ENCODE measurements around the gene PRL.

Gene PRL

GRCh38 chr6:22296936-22297335 is at the start of gene PRL:
TSS of gene PRL (minus strand) at chr6:22297036. CDS start at chr6:22296982, 54 bp downstream.
- no peak within 1 kb of the TSS for H3K4me3 ChIP-seq (ENCODE audit: low read depth, low read length)
- DNase-seq (ENCODE audit: low read depth) = no peak

DNA sequence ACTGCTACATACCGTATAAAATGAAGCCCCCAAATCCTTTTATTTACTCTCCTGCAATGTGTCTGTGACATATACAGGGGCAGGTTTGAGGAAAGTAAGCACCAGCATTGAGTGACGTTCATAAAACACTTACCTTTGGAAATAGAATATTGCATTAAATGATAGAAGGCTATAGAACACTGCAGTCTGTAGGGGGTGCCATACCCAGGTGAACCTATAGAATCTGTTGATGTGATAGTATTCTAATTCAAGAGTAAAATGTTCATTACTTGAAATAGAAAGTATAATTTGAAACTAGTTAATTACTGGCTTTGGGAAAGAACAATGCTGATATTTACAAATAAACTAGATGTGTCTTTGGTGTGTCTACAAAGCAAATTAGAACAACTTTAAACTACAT is 47.0 kb upstream of the PRL start:
- DNase-seq (ENCODE audit: low read depth) = no peak
- H3K4me3 ChIP-seq (ENCODE audit: low read depth, low read length) = no peak overlapping the region

DNA sequence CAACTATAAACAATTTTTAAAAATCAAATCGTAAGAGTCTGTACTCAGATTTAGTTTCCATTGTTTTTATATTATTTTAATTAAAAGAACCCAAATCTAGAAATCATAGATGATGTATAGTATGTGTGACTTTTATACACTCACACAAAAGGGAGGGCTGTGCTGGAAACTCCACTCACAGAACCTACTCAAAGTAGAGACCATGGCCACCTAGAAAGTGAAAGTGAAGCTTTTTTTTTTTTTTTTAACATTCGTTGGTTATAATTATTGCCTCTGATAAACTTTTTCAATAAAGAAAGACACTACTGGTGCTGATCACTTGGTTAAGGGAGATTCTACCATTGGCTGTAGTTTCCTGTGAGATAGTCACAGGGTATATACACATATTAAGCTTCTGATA is 37.9 kb upstream of the PRL start:
- H3K4me3 ChIP-seq (ENCODE audit: low read depth, low read length) = no peak overlapping the region

DNA sequence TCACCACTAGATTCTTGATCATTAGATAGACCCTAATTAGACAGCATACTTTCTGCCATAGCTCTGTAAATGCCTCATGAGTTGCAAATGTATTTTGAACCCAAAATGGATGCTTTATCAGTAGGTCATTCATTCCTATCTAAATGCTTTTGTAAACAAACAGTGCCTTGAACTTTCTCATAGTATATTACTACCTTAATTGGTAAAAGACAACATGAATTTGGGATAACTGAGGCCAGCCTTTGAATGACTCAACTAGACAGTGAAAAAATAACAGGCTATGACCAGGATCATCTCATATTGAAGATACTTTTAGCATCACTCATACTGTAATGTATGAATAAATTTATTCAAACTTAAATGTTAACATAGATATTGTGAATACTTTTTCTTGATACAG is 37.0 kb upstream of the PRL start:
- DNase-seq (ENCODE audit: low read depth) = no peak
- no peak overlapping the region for H3K4me3 ChIP-seq (ENCODE audit: low read depth, low read length)

More for the DNA sequence above, 37.9 kb upstream of the PRL start:
- no peak for DNase-seq (ENCODE audit: low read depth)

GRCh38 chr6:22332711-22333110 is 35.9 kb upstream of the PRL start:
- no peak for DNase-seq (ENCODE audit: low read depth)
- H3K4me3 ChIP-seq (ENCODE audit: low read depth, low read length) = no peak overlapping the region

DNA sequence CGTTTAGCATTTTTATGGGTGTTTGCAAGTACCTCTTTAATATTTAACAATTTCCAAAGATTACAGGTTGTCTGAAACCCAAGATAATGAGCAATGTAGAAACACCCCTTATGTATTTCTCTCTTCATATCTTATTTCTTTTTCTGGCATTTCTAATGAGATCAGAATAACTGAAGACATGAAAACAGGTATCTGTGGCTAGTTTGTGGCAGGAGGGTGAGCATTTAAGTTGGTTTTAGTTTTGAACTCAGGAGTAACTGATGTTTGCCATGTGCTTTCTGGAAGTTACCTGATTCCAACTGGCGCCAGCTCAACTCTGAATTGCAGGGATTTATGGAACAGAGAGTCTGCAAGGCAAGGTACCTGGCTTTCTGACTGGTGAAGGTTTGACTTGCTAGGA is 35.4 kb upstream of the PRL start:
- no peak overlapping the region for H3K4me3 ChIP-seq (ENCODE audit: low read depth, low read length)
- DNase-seq (ENCODE audit: low read depth) = no peak

GRCh38 chr6:22330941-22331340 is 34.1 kb upstream of the PRL start:
- DNase-seq (ENCODE audit: low read depth) = no peak
- H3K4me3 ChIP-seq (ENCODE audit: low read depth, low read length) = no peak overlapping the region

GRCh38 chr6:22328474-22328873 is 31.6 kb upstream of the PRL start:
- DNase-seq (ENCODE audit: low read depth) = no peak
- H3K4me3 ChIP-seq (ENCODE audit: low read depth, low read length) = no peak overlapping the region

GRCh38 chr6:22327881-22328280 is 31.0 kb upstream of the PRL start:
- no peak for DNase-seq (ENCODE audit: low read depth)
- H3K4me3 ChIP-seq (ENCODE audit: low read depth, low read length) = no peak overlapping the region

DNA sequence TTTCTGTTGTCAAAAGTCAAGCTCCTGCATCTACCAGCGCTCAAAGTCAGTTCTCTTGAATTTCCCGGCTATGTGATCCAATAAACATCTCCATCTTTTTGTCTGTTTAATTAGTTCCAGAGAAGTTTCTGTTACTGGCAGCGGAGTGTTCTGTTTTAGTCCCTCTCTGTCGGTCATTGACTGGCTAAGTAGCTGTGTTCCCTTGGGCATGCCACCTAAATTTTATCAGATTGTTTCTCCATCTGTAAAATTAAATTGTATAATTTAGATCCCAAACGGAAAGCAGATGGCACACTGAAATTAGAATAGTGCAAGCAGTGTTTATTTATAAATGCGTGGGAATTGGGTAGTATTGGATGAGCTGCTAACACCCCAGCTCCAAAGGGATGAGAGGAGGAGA is 29.7 kb upstream of the PRL start:
- H3K4me3 ChIP-seq (ENCODE audit: low read depth, low read length) = no peak overlapping the region
- DNase-seq (ENCODE audit: low read depth) = no peak

GRCh38 chr6:22325481-22325880 is 28.6 kb upstream of the PRL start:
- H3K4me3 ChIP-seq (ENCODE audit: low read depth, low read length) = no peak overlapping the region
- DNase-seq (ENCODE audit: low read depth) = no peak

GRCh38 chr6:22323848-22324247 is 27.0 kb upstream of the PRL start:
- no peak for DNase-seq (ENCODE audit: low read depth)
- no peak overlapping the region for H3K4me3 ChIP-seq (ENCODE audit: low read depth, low read length)

- H3K4me3 ChIP-seq (ENCODE audit: low read depth, low read length) = no peak overlapping the region
- DNase-seq (ENCODE audit: low read depth) = no peak
Observed at GRCh38 chr6:22322103-22323030, 25.5 kb upstream of the PRL start.

DNA sequence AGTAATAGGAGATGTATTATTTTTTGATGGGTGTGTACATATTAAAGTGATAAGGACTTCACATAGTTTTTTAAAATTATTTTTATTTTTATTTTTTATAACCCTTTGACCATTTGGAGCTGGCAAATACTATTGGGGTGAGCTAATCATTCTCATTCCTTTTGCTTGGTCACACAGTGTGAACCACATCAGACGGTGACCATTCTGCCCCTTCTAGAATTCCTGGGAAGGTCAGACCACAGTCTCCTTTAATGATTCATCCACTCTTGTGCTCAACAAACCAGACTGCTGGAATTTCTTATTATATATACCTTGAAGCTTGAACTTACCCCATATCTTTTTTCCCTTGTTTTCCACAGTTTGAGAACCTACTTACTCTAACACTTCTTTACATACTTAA is 23.9 kb upstream of the PRL start:
- no peak overlapping the region for H3K4me3 ChIP-seq (ENCODE audit: low read depth, low read length)
- peak; percentile 65 for DNase-seq (ENCODE audit: low read depth)

- no peak for DNase-seq (ENCODE audit: low read depth)
- no peak overlapping the region for H3K4me3 ChIP-seq (ENCODE audit: low read depth, low read length)
Observed at GRCh38 chr6:22318404-22318803, 21.6 kb upstream of the PRL start.

DNA sequence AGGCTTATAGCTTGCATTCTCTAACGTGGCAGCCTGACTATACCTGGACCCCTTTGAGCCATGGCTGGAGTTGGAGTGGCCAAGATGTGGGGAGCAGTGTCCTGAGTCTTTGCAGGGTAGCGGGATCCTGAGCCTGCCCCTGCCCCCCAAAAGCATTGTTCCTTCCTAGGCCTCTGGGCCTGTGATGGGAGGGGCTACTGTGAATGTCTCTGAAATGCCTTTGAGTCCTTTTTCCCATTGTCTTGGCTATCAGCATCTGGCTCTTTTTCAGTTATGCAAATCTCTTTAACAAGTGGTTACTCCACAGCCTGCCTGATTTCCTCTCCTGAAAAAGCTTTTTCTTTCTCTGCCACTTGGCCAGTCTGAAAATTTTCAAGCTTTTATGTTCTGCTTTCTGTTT is 17.0 kb upstream of the PRL start:
- no peak for DNase-seq (ENCODE audit: low read depth)
- no peak overlapping the region for H3K4me3 ChIP-seq (ENCODE audit: low read depth, low read length)

DNA sequence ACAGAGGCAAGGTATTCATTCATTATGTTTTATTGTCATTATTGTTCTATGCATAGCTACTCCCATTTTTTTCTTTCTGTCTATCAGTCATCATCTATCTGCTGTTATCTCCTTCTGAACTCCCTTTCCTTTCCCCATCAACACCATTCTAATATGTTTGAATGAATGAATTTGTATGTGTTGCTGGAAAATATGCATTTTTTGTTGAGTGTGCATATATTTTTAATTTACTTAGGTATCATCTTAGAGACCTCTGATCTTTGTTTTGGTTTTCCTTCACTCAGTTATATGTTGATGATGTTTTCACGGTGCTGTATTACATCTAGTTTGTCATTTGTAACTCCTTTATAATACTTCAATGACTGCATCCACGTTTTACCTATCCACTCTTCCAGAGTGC is 12.1 kb upstream of the PRL start:
- no peak overlapping the region for H3K4me3 ChIP-seq (ENCODE audit: low read depth, low read length)
- no peak for DNase-seq (ENCODE audit: low read depth)

DNA sequence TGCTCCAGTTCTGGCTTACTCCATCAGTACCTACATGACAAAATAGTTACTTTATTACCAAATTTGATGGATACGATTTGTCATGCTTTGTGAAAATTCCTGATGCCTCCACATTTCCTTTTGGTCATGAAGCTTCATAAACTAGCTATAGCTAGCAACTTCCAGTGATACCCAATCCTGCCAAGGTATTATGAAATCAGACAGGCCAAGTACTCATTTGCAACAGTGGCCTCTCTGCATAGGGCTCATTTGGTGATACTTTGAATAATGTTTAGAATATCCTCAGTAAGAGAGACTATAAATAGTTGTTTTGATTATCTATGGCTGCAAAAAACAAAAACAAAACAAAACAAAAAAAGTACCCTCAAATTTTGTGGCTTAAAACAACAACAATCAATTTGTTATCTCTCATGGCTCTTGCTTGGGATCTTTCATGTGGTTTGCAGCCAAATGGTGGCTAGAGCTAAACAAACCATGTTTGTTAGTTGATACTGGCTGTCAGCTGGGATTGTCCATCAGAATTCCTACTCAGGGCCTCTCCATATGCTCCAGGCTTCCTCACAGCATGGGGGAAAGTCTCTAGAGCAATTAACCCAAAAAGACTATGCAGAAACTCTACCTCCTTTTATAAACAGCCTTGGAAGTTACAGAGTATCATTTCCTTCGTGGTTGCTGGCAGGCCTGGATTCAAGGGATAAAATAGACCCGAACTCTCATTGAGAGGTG is 10.1 kb upstream of the PRL start:
- no peak overlapping the region for H3K4me3 ChIP-seq (ENCODE audit: low read depth, low read length)
- DNase-seq (ENCODE audit: low read depth) = no peak

DNA sequence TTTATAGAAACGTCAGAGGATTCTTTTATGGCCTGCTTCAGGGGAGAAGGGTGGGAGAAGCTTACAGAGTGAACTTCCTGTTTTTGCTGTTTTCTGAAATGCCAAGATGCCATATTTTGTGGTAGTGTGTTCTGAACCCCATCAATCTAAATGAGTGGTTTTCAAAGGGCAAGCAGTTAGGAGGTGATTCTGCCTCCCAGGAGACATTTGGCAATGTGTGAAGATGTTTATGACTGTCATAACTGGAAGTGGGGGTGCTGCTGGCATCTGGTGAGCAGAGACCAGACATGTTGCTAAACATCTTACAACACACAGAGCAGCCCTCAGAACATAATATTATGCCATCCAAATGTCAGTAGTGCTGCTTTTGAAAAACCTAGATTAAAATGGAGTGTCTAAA is 6.0 kb upstream of the PRL start:
- DNase-seq (ENCODE audit: low read depth) = no peak

GRCh38 chr6:22300273-22300998 is 3.6 kb upstream of the PRL start:
- no peak overlapping the region for H3K4me3 ChIP-seq (ENCODE audit: low read depth, low read length)
- DNase-seq (ENCODE audit: low read depth) = no peak

More for the DNA sequence above, 6.0 kb upstream of the PRL start:
- no peak overlapping the region for H3K4me3 ChIP-seq (ENCODE audit: low read depth, low read length)

Measured in skeletal muscle cell (primary cell).